ENCODE data around the gene GLYR1.

GLYR1 gene

DNA sequence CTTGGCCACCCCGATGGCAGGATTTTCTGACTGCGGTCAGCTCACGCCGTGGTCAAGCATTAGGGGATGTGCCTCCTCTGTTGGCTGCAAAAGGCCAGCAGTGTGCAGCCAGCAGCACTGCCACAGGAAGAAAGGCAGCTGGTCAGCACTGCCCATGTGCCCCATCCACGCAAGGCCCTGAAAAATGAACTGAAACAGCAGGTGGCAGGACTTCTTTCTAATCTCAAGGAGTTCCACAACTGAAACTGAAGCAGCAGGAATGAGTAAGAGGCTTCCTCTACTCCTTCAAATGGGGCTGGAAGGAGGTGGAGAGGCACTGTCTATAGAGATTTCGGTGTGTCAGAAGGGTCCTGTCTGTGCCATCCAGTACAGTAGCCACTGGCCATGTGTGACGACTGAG is 83.3 kb downstream of the GLYR1 start:
- no peak for DNase-seq (ENCODE audit: low read depth)

DNA sequence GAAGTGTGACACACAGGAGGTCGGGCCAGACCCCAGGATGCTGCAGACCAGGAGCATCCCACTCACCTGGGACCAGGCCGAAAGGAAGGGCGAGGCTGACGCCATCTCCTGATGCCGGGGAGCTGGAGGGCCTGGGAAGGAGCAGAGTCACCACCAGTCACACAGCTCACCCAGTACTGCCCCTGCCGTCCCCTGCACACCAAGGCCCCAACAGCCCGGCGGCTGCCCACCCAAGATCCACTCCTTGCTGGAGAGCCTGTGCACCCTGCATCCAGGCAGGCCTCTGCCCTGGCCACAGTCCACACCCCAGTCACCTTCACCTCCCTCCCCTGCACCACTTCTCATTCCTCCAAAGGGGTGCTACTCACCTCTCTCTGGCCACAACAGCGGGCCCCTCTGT is 84.9 kb downstream of the GLYR1 start:
- no peak for DNase-seq (ENCODE audit: low read depth)

DNA sequence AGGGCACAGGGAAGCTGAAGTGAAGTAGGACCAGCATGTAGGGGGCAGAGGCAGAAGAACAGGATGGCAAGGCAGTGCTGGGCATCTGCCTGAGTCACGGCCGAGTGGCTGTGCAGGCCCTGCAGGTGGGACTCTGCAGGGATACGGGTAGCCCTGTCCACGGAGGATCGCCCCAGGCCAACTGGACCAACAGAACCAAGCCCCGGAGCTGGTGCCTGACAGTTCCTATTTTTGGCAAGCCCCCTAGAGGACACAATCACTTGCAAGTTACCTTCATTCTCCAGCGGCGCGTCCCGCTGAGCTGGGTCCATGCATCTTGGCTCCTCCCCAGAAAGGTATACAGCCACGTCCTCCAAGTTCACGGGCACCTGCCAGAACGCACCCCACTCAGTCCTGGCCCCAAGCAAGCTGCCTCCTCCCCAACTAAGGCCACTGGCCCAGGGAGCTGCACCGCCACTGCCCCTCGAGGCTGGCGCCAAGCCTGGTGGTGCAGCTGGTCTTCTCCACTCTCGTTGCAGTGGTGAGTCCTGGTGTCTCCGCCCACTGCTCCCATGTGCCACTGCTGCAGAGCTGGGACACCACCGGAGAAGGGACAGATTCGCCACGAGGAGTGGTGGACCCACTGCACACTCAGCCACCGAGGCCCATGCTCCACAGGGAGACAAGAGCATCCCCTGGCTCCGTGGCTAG is 86.7 kb downstream of the GLYR1 start:
- DNase-seq (ENCODE audit: low read depth) = no peak

DNA sequence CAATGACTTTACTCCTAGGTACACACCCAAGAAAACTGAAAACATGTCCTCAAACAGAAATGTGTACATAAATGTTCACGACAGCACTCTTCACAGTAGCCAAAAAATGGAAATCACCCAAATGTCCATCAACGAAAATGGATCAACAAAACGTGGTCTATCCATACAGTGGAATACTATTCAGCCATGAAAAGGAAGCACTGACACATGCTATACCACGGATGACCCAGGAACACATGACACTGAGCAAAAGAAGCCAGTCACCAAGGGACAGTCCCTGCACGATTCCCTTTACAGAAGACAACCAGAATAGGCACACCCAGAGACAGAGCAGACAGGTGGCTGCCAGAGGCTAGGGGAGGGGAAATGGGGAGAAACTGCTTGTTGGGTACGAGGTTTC is 91.4 kb downstream of the GLYR1 start:
- no peak for DNase-seq (ENCODE audit: low read depth)

DNA sequence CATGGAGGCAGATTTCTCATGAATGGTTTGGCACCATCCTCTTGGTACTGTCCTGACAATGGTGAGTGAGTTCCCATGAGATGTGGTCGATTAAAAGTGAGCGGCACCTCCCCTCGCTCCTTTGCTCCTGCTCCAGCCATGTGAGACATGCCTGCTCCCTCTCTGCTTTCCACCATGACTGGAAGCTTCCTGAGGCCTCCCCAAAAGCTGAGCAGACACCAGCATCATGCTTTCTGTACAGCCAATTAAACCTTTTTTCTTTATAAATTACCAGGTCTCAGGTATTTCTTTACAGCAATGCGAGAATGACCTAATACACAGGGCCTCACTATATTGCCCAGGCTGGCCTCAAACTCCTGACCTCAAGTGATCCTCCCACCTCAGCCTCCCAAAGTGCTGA is 92.2 kb downstream of the GLYR1 start:
- no peak for DNase-seq (ENCODE audit: low read depth)

DNA sequence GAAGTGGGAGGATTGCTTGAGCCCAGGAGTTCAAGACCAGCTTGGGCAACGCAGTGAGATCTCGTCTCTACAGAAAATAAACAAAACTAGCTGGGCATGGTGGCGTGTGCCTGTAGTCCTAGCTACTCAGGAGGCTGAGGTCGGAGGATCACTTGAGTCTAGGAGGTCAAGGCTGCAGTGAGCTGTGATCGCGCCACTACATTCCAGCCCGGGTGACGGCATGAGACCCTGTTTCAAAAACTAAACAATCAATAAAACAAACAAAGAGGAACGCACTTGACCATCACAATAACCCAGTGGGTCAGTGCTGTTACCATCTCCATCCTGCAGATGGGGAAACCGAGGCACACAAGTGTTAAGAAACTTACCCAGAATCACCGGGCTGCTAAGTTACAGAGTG is 93.9 kb downstream of the GLYR1 start:
- no peak for DNase-seq (ENCODE audit: low read depth)

Data from T-helper 22 cell (primary cell).